A549 (cell line): ENCODE results near the gene ZFPM1. TPM values are rescaled to one million over a fixed set of nuclear protein-coding genes. Genes with fewer than 3 reads are reported as not detected.
A peak's percentile ranks its signal among the peaks of the same experiment; 100 is the strongest.

Source experiments
- ATAC-seq, 2 experiments: fragments of 200-7000 bp in 1 of 2; fragments of >200 bp in 1 of 2; cut with Nextera tagmentation in 1 of 2; cut with Tn5 transposase in 1 of 2; 3 replicates each; pipeline versions ENCODE4 v1.8.0 to v1.9.1; 2018 to 2020; ENCODE audit warnings: mild to moderate bottlenecking in 1 of 2, moderate library complexity in 1 of 2
- CTCF ChIA-PET: fragments of 300-600 bp; sonication (Branson Sonifier 250); formaldehyde crosslinking; extraction: SDS; loops from one replicate; lab custom pipeline; 2021; ENCODE audit warnings: antibody characterized with exemption, inconsistent platforms; lab: Yijun Ruan, JAX
- POLR2A ChIA-PET: fragments of 350-600 bp; formaldehyde crosslinking; extraction: SDS; loops from one replicate; lab custom pipeline; 2021; ENCODE audit warnings: antibody characterized with exemption, inconsistent platforms; lab: Yijun Ruan, JAX
- DNase-seq, 2 experiments: peaks; one replicate each; pipeline versions ENCODE4 v3.0.0 to v3.0.0-alpha.2; 2011 to 2016; ENCODE audit warnings: low read depth in 1 of 2, low spot score in 1 of 2
- FAIRE-seq: peaks from 2 replicates; lab custom pipeline; 2011; peaks lifted over from hg19 to GRCh38; lab: Jason Lieb, UNC
- H3K27ac ChIP-seq, 2 experiments: fragments of >200 bp; sonication (Bioruptor Twin); formaldehyde crosslinking; 3 replicates each; pipeline ENCODE4 v1.5.1; 2016 to 2017
- H3K4me1 ChIP-seq: fragments of >200 bp; sonication (Bioruptor Twin); formaldehyde crosslinking; 3 replicates; pipeline ENCODE4 v1.6.1; 2016
- H3K4me2 ChIP-seq: fragments of >200 bp; sonication (Bioruptor Twin); formaldehyde crosslinking; 3 replicates; pipeline ENCODE4 v1.6.1; 2016
- H3K4me3 ChIP-seq: fragments of >200 bp; sonication (Bioruptor Twin); formaldehyde crosslinking; 3 replicates; pipeline ENCODE4 v1.5.1; 2016
- H3K9me3 ChIP-seq: fragments of >200 bp; sonication (Bioruptor Twin); formaldehyde crosslinking; 3 replicates; pipeline ENCODE4 v1.6.1; 2016
- ATOH8 ChIP-seq: fragments of 250-450 bp; sonication (Bioruptor Pico); IDR thresholded peaks from 2 replicates; pipeline ENCODE4 v1.5.0; 2020; ENCODE audit warnings: low read depth, mild to moderate bottlenecking, moderate library complexity
- CBX2 ChIP-seq: fragments of 200-600 bp; sonication (generic); IDR thresholded peaks from 2 replicates; pipeline ENCODE4 v1.6.1; 2016; ENCODE audit warnings: low read depth, mild to moderate bottlenecking, borderline replicate concordance
- CBX8 ChIP-seq: fragments of 200-600 bp; sonication (generic); IDR thresholded peaks from 2 replicates; pipeline ENCODE4 v1.6.1; 2016
- CTCF ChIP-seq: fragments of >200 bp; sonication (Bioruptor Twin); formaldehyde crosslinking; IDR thresholded peaks from 3 replicates; pipeline ENCODE4 v1.5.1; 2016
- E2F6 ChIP-seq: IDR thresholded peaks from 2 replicates; pipeline ENCODE4 v1.6.1; 2012; ENCODE audit warnings: low read depth, borderline replicate concordance
- GATA3 ChIP-seq: IDR thresholded peaks from 2 replicates; pipeline ENCODE4 v1.6.1; 2012; ENCODE audit warnings: borderline replicate concordance
- HES2 ChIP-seq: fragments of >200 bp; sonication (Bioruptor Twin); formaldehyde crosslinking; IDR thresholded peaks from 2 replicates; pipeline ENCODE4 v1.6.1; 2016
- JUN ChIP-seq, 2 experiments: fragments of >200 bp; sonication (Bioruptor Twin); formaldehyde crosslinking; IDR thresholded peaks; 2 replicates in 1 of 2; 3 replicates in 1 of 2; pipeline ENCODE4 v1.6.1; 2016 to 2017
- MAX ChIP-seq: IDR thresholded peaks from 2 replicates; pipeline ENCODE4 v1.6.1; 2012
- MYC ChIP-seq: IDR thresholded peaks from 2 replicates; pipeline ENCODE4 v1.6.1; 2012; ENCODE audit warnings: mild to moderate bottlenecking, inconsistent platforms, low read length, improper control_type of control experiment, borderline replicate concordance
- NR3C1 ChIP-seq: fragments of >200 bp; sonication (Bioruptor Twin); formaldehyde crosslinking; IDR thresholded peaks from 3 replicates; pipeline ENCODE4 v1.6.1; 2017
- PHF8 ChIP-seq: fragments of 200-600 bp; sonication (generic); IDR thresholded peaks from 2 replicates; pipeline ENCODE4 v1.6.1; 2016; ENCODE audit warnings: low read depth, mild to moderate bottlenecking, antibody characterized with exemption, moderate library complexity, borderline replicate concordance
- POLR2A ChIP-seq: IDR thresholded peaks from 2 replicates; pipeline ENCODE4 v1.6.1; 2012; ENCODE audit warnings: mild to moderate bottlenecking, low read length
- WGBS: methylation state at CpG from one replicate; pipeline ENCODE4 v1.1.6; 2017; ENCODE audit errors: missing lambda C conversion rate; 5-methylcytosine and 5-hydroxymethylcytosine counted together
- polyA plus RNA-seq, 4 experiments: library from polyadenylated mRNA; depleted of rRNA in 3 of 4; stranded (reverse); fragments of >200 nt; fragmentation: RNase III in 1 of 4; extraction: RNeasy Plus Mini Kit Qiagen cat#74134 plus additional on column Dnase treatment in 1 of 4; gene quantifications; 2 replicates in 3 of 4; 3 replicates in 1 of 4; pipeline ENCODE4 v1.2.3, GENCODE V29; 2011 to 2017

Gene ZFPM1
- polyA plus RNA-seq, 2 of the 4 experiments (the other 2 are of a cell fraction): 0.36 to 2.5 TPM

GRCh38 chr16:88533932-88534637, 81.0 kb downstream of the ZFPM1 start:
- TF ChIP-seq CTCF (0 out of 3 replicates have a peak, but pooled peaks have one; percentile 5), PHF8 (peak; percentile 71; the same call in 1 of the 2 replicates), NR3C1 (no peak), GATA3 (no peak), CBX2 (no peak), JUN (IDR thresholded peaks at IDR 0.05) (peak; percentile 75 to 97; a peak in 4 of 5 replicates), E2F6 (peak; percentile 54), MAX (peak; percentile 43), MYC (no peak), POLR2A (peak; percentile 53)
- TF ChIP-seq, all 56 proteins: peak for 6
- peak overlapping the region; percentile 99 for H3K27ac ChIP-seq
- no peaks in the 10 kb centered on the region for H3K9me3 ChIP-seq
- POLR2A ChIA-PET: interaction anchor here (1.2 kb wide), 2 partner anchors 36 to 583 kb away, joined by 4 to 8 read pairs; partner anchors contain the start of genes BANP and ZC3H18
- H3K4me3 ChIP-seq: peak overlapping the region; percentile 91
- FAIRE-seq: no peak
- peaks cover 15% of the 10 kb centered on the region; the same call in 2 of the 3 replicates for H3K4me1 ChIP-seq
- ATAC-seq: peak; percentile 48 to 60; a peak in 5 of 6 replicates
- H3K4me2 ChIP-seq: peak overlapping the region; percentile 100
- no CpG with 5 or more reads among the region's 114 CpGs for WGBS
- CTCF ChIA-PET: interaction anchor here (1.0 to 1.7 kb wide), 3 partner anchors 18 to 97 kb away, joined by 3 to 6 read pairs (median 5); no protein-coding TSS in a partner anchor
- DNase-seq: peak; percentile 76

GRCh38 chr16:88534638-88535190, 81.6 kb downstream of the ZFPM1 start:
- no peak for FAIRE-seq
- CTCF ChIA-PET: interaction anchor here (1.3 kb wide), 1 partner anchor 24 kb away, joined by 5 read pairs; no protein-coding TSS in a partner anchor
- TF ChIP-seq CTCF (0 out of 3 replicates have a peak, but pooled peaks have one; percentile 0), CBX8 (no peak), HES2 (no peak), MAX (peak; percentile 80), ATOH8 (no peak), E2F6 (peak; percentile 34; the same call in 1 of the 2 replicates)
- TF ChIP-seq, all 56 proteins: peak for 3
- WGBS: 18% methylated on average over 13 of the region's 65 CpGs
- peak; percentile 44 to 51 for ATAC-seq
- Histone ChIP-seq H3K4me1 (peaks cover 15% of the 10 kb centered on the region; the same call in 2 of the 3 replicates), H3K27ac (peak overlapping the region; percentile 99), H3K4me3 (peak overlapping the region; percentile 91), H3K9me3 (no peaks in the 10 kb centered on the region), H3K4me2 (peak overlapping the region; percentile 100)
- POLR2A ChIA-PET: interaction anchor here (1.2 kb wide), 2 partner anchors 36 to 584 kb away, joined by 4 to 8 read pairs; partner anchors contain the start of genes BANP and ZC3H18
- peak; percentile 69 to 71 for DNase-seq
